HG03521 (cell line): ENCODE results near the gene SEMA6D.

Experiments used
- ATAC-seq: cut with Tn5 transposase; IDR thresholded peaks from one replicate; pipeline ENCODE4 v1.9.1; 2021; ENCODE audit warnings: mild to moderate bottlenecking, moderate library complexity; ENCODE audit not compliant: unreplicated experiment

SEMA6D gene

GRCh38 chr15:47742334-47742733 is 25.0 kb downstream of the SEMA6D start:
- no peak for ATAC-seq

- ATAC-seq = no peak
Observed at GRCh38 chr15:47742742-47743141, 25.4 kb downstream of the SEMA6D start.

GRCh38 chr15:47743385-47743784 is 26.1 kb downstream of the SEMA6D start:
- ATAC-seq = no peak

GRCh38 chr15:47743886-47744285 is 26.6 kb downstream of the SEMA6D start:
- no peak for ATAC-seq

- ATAC-seq = no peak
Observed at GRCh38 chr15:47744496-47744895, 27.2 kb downstream of the SEMA6D start.

- no peak for ATAC-seq
Observed at GRCh38 chr15:47744973-47745372, 27.7 kb downstream of the SEMA6D start.

- ATAC-seq = no peak
Observed at GRCh38 chr15:47746516-47746915, 29.2 kb downstream of the SEMA6D start.

GRCh38 chr15:47750030-47750739 is 32.9 kb downstream of the SEMA6D start:
- ATAC-seq = no peak

GRCh38 chr15:47750740-47751262 is 33.5 kb downstream of the SEMA6D start:
- ATAC-seq = no peak

- ATAC-seq = no peak
Observed at GRCh38 chr15:47753591-47753990, 36.3 kb downstream of the SEMA6D start.

GRCh38 chr15:47754312-47754711 is 37.0 kb downstream of the SEMA6D start:
- no peak for ATAC-seq

- no peak for ATAC-seq
Observed at GRCh38 chr15:47755941-47756340, 38.6 kb downstream of the SEMA6D start.

- no peak for ATAC-seq
Observed at GRCh38 chr15:47756872-47757271, 39.6 kb downstream of the SEMA6D start.

GRCh38 chr15:47757331-47757730 is 40.0 kb downstream of the SEMA6D start:
- no peak for ATAC-seq

- no peak for ATAC-seq
Observed at GRCh38 chr15:47762621-47763020, 45.3 kb downstream of the SEMA6D start.

- ATAC-seq = no peak
Observed at GRCh38 chr15:47764666-47765065, 47.4 kb downstream of the SEMA6D start.

GRCh38 chr15:47766406-47766805 is 49.1 kb downstream of the SEMA6D start:
- no peak for ATAC-seq

- no peak for ATAC-seq
Observed at GRCh38 chr15:47767035-47767434, 49.7 kb downstream of the SEMA6D start.

GRCh38 chr15:47768735-47769134 is 51.4 kb downstream of the SEMA6D start:
- ATAC-seq = no peak

- ATAC-seq = no peak
Observed at GRCh38 chr15:47769166-47769565, 51.9 kb downstream of the SEMA6D start.

- no peak for ATAC-seq
Observed at GRCh38 chr15:47773143-47773542, 55.8 kb downstream of the SEMA6D start.

GRCh38 chr15:47778263-47778770 is 61.0 kb downstream of the SEMA6D start:
- ATAC-seq = no peak

- no peak for ATAC-seq
Observed at GRCh38 chr15:47780971-47781370, 63.7 kb downstream of the SEMA6D start.
